Measurements from ENCODE around the gene WDR4. TPM values are rescaled to one million over a fixed set of nuclear protein-coding genes. Genes with fewer than 3 reads are reported as not detected.

WDR4 gene
- total RNA-seq, 2 donors from 2014 or later = 8.0 to 37.9 TPM

DNA sequence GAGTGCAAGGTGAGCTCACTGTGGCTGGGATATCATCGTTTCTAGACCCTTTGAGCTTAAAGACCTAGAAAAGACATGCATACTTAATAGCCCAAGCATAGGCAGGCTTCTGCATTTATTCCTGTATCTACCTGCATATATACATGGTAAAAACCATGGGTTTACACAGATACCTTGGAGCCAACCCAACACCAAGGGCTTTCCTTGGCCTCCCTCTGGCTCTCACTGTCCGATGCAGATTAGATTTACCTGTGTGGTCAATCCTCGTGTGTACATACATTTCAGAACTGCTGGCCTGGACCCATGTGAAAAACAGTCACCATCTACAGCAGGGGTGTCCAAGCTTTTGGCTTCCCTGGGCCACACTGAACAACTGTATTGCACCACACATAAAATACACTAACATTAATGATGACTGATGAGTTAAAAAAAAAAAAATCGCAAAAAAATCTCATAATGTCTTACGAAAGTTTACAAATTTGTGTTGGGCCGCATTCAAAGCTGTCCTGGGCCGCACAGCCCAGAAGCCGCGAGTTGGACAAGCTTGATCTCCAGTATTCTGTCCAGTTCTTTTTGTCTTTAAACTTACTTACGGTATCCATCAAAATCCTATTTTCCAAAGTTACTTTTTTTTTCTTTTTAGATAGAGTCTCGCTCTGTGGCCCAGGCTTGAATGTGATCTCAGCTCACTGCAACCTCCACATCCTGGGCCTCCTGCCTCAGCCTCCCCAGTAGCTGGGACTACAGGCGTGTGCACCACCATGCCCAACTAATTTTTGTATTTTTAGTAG, 43.5 kb downstream of the WDR4 start:
- no peak for ATAC-seq
- Histone ChIP-seq H3K9me3 (no peaks in the 10 kb centered on the region), H3K36me3 (replicated peaks in 1 of 2; ENCODE audit: insufficient read depth in 1 of 2, low read depth in 2 of 2) (peaks cover 0 to 8% of the 10 kb centered on the region in 2 donors), H3K4me3 (no peak overlapping the region), H3K27ac (no peak overlapping the region), H3K4me1 (peaks cover 5% of the 10 kb centered on the region), H3K27me3 (no peaks in the 10 kb centered on the region)
- TF ChIP-seq CTCF (IDR thresholded peaks at IDR 0.05) = no peak
- TF ChIP-seq POLR2A (IDR thresholded peaks at IDR 0.05) = no peak
- WGBS, 2 donors = 76 to 78% methylated on average over 12 of the region's 12 CpGs
- intact Hi-C loops (cut with DNase I) = no loop called here
- DNase-seq = no peak

GRCh38 chr21:42835211-42835610, 44.1 kb downstream of the WDR4 start:
- intact Hi-C loops (cut with DNase I) = no loop called here
- H3K36me3 ChIP-seq (replicated peaks in 1 of 2; ENCODE audit: insufficient read depth in 1 of 2, low read depth in 2 of 2) = peaks cover 0 to 2% of the 10 kb centered on the region in 2 donors
- no peaks in the 10 kb centered on the region for H3K27me3 ChIP-seq
- no peak overlapping the region for H3K4me3 ChIP-seq
- H3K27ac ChIP-seq = no peak overlapping the region
- DNase-seq (no peak), ATAC-seq (no peak)
- H3K4me1 ChIP-seq = peaks cover 5% of the 10 kb centered on the region
- H3K9me3 ChIP-seq = no peaks in the 10 kb centered on the region
- no peak for TF ChIP-seq POLR2A (IDR thresholded peaks at IDR 0.05)
- no peak for TF ChIP-seq CTCF (IDR thresholded peaks at IDR 0.05)
- 78 to 82% methylated on average over 6 of the region's 6 CpGs for WGBS, 2 donors

DNA sequence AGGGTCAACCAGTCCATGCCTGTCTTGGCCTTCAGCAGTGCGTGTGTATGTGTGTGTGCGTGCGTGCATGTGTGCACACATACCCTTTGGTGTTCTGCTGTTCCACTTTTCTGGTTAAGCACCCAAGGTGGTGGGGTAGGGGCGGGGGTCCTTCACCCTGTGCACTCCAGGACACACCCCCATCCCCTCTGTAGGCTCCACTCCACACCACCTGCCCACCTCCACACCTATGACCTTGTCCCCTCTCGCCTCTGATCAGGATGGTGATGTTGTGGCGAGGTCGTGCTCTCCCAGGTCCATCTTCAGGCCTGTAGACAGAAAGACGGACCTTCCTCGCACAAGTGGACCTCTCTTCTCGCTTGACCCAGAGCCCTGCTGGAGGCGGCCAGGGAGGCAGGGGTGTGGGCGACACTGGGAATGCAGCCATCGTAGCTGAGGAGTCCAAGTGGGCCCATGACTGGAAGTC, 44.6 kb downstream of the WDR4 start:
- Histone ChIP-seq H3K4me1 (peaks cover 5% of the 10 kb centered on the region), H3K4me3 (no peak overlapping the region), H3K36me3 (replicated peaks in 1 of 2; ENCODE audit: insufficient read depth in 1 of 2, low read depth in 2 of 2) (peaks cover 0 to 2% of the 10 kb centered on the region in 2 donors), H3K27ac (no peak overlapping the region), H3K9me3 (no peaks in the 10 kb centered on the region), H3K27me3 (no peaks in the 10 kb centered on the region)
- TF ChIP-seq POLR2A (IDR thresholded peaks at IDR 0.05) (no peak), CTCF (IDR thresholded peaks at IDR 0.05) (no peak)
- intact Hi-C loops (cut with DNase I) = no loop called here
- WGBS, 2 donors = 92 to 93% methylated on average over 13 of the region's 13 CpGs
- no peak for DNase-seq
- no peak for ATAC-seq

DNA sequence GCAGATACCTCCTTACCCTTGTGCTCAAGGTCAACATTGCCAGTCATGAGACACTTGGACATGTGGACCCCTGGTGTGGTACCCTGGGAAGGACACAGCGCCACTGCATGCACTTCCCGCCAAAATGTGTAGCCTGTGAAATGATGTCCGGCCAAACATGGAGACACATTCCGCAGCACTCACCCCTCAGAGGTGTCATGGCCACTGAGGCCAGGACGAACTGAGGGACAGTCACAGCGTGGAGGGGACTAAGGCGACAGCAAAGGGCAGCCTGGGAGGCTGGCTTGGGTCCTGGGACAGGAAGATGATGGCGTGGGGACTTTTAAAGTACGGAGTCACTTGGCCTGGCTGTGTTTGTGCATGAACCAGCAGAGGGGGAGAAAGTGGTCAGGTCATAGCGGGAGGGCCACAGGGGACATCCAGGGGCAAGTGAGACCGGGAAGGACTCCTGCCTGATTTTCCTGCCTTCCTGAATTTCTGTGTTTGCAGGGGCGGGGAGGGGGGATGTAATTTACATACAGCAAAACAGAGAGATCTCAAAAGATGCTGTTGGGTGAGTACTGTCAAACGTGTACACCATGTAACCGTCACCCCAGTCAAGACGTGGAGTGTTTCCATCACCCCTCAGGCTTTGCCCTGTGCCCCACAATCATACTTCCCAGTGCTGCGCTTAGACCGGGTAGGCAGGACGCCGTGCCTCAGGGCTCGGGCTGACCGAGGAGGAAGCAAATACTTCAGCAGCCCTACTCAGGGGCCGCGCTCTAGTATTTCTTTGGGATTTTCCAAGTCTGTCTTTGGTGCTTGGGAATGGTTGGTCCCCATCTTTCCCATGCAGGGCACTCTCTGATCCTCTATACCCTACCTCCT, 45.2 kb downstream of the WDR4 start:
- no peaks in the 10 kb centered on the region for H3K27me3 ChIP-seq
- no peak overlapping the region for H3K27ac ChIP-seq
- DNase-seq = no peak
- peaks cover 0 to under 1% of the 10 kb centered on the region in 2 donors for H3K36me3 ChIP-seq (replicated peaks in 1 of 2; ENCODE audit: insufficient read depth in 1 of 2, low read depth in 2 of 2)
- no peaks in the 10 kb centered on the region for H3K9me3 ChIP-seq
- TF ChIP-seq POLR2A (IDR thresholded peaks at IDR 0.05) (no peak), CTCF (IDR thresholded peaks at IDR 0.05) (no peak)
- no peak overlapping the region for H3K4me3 ChIP-seq
- peaks cover 5% of the 10 kb centered on the region for H3K4me1 ChIP-seq
- WGBS, 2 donors = 82 to 85% methylated on average over 23 of the region's 23 CpGs
- ATAC-seq = no peak
- intact Hi-C loops (cut with DNase I) = no loop called here
